Ovary (tissue), 3 donors: Measurements from ENCODE around the gene SPATA3.

Experiments
- EP300 ChIP-seq: sonication (generic); formaldehyde crosslinking; IDR thresholded peaks from one replicate; pipeline ENCODE4 v1.6.1; 2017; ENCODE audit warnings: antibody characterized with exemption
- POLR2A ChIP-seq: fragments of 450-650 bp; IDR thresholded peaks from one replicate; pipeline ENCODE4 v1.6.1; 2017; ENCODE audit warnings: antibody characterized with exemption, mild to moderate bottlenecking, moderate library complexity
- TF ChIP-seq, protein P1 (sequence below), 3 donors: fragments of 450-650 bp in 2 of 3; fragments of 200-600 bp in 1 of 3; IDR thresholded peaks; one replicate each; pipeline versions ENCODE4 v1.5.1 to v1.8.0; 2016 to 2022; ENCODE audit warnings: antibody characterized with exemption in 3 of 3, mild to moderate bottlenecking in 1 of 3
- donor health status: DM: no; HTN: no; CAD: no.

DNA sequence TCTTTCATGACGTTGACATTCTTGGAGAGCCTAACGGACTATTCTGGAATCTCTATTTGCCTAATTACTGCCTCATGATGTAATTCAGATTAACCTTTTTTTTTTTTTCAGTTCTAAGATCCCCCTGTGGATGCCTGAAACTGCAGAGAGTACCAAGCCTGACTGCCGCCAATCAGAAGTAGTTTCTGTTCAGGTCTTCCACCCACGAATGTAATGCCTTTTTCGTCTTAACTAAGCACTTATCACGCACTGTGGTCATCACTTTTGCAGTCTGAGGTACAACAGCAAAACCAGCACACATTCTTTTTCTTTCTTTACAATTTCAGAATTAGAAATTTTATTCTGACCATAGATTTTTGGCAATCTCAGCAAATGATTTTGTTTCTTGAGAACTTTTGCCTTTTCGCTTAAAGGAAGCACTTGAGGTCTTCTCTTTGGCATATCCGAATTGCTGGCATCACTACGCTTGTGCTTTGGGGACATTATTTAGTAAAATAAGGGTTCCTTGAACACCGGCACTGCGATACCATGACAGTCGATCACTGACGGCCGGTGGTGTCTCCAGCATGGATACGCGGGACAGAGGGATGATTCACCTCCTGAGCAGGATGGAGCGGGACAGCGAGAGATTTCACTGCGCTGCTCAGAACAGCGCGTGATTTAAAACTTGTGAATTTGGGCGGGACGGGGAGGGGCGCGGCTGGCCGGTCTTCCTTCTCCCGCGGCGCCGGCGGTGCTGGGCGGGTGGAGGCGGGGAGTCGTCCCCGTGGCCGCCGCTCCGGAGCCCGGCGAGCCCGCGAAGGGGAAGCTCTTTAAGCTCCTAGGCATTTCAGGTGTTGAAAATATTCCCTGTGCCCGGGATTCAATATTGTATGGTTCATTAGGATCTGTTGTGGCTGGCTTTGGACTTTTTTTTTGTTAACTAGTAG is 38.8 kb upstream of the SPATA3 start:
- TF ChIP-seq, protein P1, sequence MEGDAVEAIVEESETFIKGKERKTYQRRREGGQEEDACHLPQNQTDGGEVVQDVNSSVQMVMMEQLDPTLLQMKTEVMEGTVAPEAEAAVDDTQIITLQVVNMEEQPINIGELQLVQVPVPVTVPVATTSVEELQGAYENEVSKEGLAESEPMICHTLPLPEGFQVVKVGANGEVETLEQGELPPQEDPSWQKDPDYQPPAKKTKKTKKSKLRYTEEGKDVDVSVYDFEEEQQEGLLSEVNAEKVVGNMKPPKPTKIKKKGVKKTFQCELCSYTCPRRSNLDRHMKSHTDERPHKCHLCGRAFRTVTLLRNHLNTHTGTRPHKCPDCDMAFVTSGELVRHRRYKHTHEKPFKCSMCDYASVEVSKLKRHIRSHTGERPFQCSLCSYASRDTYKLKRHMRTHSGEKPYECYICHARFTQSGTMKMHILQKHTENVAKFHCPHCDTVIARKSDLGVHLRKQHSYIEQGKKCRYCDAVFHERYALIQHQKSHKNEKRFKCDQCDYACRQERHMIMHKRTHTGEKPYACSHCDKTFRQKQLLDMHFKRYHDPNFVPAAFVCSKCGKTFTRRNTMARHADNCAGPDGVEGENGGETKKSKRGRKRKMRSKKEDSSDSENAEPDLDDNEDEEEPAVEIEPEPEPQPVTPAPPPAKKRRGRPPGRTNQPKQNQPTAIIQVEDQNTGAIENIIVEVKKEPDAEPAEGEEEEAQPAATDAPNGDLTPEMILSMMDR (IDR thresholded peaks at IDR 0.05): no peak
- no peak for TF ChIP-seq POLR2A
- TF ChIP-seq EP300: no peak
